Hepatocyte (in vitro differentiated cells): ENCODE measurements around the gene SLC16A14.

Experiments used
- CTCF ChIP-seq: fragments of 200-600 bp; sonication (generic); IDR thresholded peaks from 2 replicates; pipeline ENCODE4 v1.5.1; 2016; ENCODE audit warnings: antibody characterized with exemption, mild to moderate bottlenecking; ENCODE audit not compliant: poor library complexity
- EZH2 ChIP-seq: fragments of 200-600 bp; sonication (generic); IDR thresholded peaks from 2 replicates; pipeline ENCODE4 v1.6.1; 2016; ENCODE audit warnings: antibody characterized with exemption, mild to moderate bottlenecking, borderline replicate concordance

- no peak for TF ChIP-seq EZH2
- TF ChIP-seq CTCF, result no peak
Measured at GRCh38 chr2:230012267-230012884, 56.3 kb downstream of the SLC16A14 start.
